GM12892 (cell line): ENCODE measurements around the gene CCR5AS.

Source experiments
- DNase-seq: peaks from one replicate; pipeline ENCODE4 v3.0.0; 2011; ENCODE audit not compliant: insufficient read length
- FAIRE-seq: peaks from 2 replicates; lab custom pipeline; 2011; peaks lifted over from hg19 to GRCh38; lab: Jason Lieb, UNC
- POLR2A ChIP-seq: IDR thresholded peaks from 2 replicates; pipeline ENCODE4 v1.6.1; 2011; ENCODE audit warnings: low read depth, low read length, control low read depth
- POLR2AphosphoS5 ChIP-seq: IDR thresholded peaks from 2 replicates; pipeline ENCODE4 v1.6.1; 2011; ENCODE audit warnings: low read depth, low read length, control low read depth
- TAF1 ChIP-seq: IDR thresholded peaks from 2 replicates; pipeline ENCODE4 v1.6.1; 2011; ENCODE audit warnings: low read depth, mild to moderate bottlenecking, control low read depth, low read length, borderline replicate concordance

The CCR5AS gene

DNA sequence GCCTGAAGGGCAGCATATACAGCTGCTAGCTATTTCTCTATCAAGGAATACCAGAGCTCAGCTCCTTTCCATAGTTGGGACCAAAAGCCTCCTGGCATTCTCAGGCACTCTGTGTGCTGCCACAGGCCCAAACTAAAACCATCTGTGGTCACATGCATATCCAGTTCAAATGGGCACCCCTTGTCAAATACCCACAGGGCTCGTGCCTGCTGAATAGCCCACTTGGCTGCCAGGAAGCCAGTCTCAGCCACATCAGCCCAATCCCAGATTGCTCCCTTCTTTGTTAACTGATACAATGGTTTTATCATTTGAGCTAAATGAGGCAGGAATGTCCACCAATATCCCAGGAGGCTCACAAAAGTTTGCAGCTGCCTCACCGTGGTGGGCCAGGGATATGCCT is 14.1 kb upstream of the CCR5AS start:
- TF ChIP-seq POLR2AphosphoS5 (no peak), TAF1 (no peak), POLR2A (no peak)

DNA sequence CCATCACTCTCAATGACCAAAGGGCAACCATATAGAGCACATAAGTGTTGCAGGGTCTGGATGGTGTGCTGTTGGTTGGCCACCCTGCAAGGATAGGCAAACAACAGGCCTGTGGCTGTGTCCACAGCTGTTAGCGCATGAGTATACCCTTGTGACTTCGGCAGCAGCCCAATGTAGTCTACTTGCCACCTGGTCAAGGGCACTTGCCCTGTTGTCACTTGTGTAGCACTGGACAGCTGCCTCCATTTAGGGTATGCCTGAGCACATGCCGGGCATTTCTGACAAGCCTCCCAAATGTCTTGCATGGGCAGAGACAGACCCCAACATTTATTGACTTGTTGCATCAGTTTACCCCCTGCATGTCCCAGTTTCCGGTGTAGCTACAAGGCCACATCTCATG is 12.9 kb upstream of the CCR5AS start:
- no peak for DNase-seq
- no peak for TF ChIP-seq POLR2A
- no peak for TF ChIP-seq POLR2AphosphoS5
- TF ChIP-seq TAF1: no peak
- FAIRE-seq: no peak

More for the DNA sequence above, 14.1 kb upstream of the CCR5AS start:
- DNase-seq (no peak), FAIRE-seq (no peak)

DNA sequence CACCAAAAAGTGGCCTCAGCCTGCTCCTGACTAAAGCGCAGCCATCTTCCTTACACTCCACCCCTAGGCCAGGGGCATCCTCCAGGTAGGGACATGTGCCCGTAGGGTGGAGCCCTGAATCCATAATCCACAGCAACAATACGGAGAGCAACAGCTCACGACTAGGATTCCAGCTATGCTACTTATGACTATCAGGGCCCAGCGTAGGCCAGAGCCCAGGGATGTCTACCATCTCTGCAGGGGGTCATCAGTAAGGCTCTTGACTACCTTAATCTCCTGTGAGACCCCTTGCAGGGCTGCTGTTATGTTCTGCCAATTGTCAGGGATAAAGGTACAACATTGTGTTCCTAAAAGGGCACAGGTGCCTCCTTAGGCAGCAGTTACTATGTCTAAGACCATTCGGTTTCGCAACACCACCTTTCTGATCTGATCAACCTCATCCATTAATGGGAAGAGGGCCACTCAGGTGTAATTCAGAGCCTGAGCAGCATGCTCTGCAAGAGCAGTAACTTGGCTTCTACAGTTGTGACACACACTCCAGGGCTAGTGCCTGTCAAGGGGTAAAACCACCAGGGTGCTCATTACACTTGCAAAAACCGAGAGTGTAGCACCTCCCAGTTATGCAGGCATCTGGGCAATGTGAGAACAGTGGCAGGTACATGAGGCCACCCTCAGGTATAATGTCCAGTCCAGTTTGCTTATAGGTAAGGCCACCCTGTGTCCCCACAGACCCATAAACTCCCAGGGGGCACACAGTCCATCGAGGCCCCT is 11.2 kb upstream of the CCR5AS start:
- TF ChIP-seq TAF1 (no peak), POLR2AphosphoS5 (no peak), POLR2A (no peak)
- no peak for DNase-seq
- FAIRE-seq: no peak

DNA sequence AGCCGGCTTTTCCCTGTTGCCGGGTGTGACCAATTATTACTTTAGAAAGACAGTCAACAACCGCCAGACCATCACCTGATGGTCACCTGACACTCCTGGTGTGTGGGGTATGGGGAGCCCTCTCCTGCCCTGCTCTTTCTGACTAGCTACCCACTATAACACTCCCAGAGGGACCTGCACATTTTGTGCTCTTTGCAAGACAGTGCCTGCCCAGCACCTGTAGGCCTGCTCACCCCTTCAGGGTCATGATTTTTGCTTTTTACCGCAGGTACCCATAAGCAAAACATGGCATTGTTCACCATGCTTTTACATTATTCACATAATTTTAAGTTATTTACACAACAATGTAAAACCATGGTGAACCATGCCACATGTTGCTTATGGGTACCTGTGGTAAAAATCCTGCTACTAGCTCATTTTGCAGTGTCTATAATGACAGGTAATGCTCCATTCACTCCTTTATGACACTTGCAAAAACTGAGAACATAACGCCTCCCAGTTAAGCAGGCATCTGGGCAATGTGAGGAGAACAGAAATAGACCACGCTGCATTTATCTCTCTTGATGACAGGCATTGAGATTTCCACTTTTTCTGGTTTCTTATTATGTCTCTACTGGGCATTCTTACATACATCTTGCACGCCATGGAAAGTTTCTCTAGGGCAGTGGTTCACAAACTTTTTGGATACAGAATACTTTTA is 10.1 kb upstream of the CCR5AS start:
- TF ChIP-seq POLR2A: no peak
- TF ChIP-seq POLR2AphosphoS5: no peak
- no peak for TF ChIP-seq TAF1
- FAIRE-seq: no peak
- DNase-seq: no peak

DNA sequence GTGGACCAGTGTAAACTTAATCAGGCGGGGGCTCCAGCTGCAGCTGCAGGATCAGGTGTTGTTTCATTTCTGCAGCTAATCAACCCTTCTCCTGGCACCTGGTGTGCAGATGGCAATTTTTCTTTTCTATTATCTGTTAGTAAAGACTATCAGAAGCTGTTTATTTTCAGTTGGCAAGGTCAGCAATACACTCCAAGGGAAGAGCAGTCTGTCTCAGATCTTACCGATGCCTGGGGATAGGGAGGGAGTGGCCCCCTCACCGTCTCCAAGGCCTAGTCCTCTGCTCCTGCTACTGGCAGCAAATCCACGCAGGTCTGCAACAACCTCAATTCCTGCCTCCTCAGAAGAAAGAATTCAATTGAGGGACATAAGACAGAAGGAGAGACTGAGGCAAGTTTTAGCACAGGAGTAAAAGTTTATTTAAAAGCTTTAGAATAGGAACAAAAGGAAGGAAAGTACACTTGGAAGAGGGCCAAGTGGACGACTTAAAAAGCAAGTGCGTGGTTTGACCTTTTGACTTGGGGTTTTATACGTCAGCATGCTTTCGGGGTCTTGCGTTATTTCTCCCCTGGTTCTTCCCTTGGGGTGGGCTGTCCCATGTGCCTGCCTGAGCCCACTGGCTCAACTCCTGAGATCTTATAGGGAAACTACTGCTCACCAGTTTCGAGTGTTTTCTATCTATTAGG is 9.4 kb upstream of the CCR5AS start:
- TF ChIP-seq TAF1 (no peak), POLR2A (no peak)
- FAIRE-seq (no peak), DNase-seq (no peak)

DNA sequence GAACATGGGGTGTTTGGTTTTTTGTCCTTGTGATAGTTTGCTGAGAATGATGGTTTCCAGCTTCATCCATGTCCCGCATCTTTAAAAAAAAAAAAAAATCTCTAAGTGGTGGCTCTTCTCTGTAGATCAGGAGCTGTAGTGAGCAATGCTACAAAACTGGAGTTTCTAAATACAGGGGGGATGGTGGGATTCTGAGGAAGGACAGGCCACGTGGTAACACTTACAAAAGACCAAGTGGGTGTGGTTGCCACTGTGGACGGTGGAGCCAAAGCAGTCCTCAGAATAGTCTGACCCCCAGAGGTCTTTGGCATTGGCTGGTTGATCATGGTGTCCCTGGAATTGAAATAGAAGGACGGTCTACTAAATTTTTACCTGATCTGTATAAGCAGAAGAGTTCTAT is 7.9 kb upstream of the CCR5AS start:
- no peak for FAIRE-seq
- TF ChIP-seq POLR2A (no peak), POLR2AphosphoS5 (no peak), TAF1 (no peak)
- DNase-seq: no peak

DNA sequence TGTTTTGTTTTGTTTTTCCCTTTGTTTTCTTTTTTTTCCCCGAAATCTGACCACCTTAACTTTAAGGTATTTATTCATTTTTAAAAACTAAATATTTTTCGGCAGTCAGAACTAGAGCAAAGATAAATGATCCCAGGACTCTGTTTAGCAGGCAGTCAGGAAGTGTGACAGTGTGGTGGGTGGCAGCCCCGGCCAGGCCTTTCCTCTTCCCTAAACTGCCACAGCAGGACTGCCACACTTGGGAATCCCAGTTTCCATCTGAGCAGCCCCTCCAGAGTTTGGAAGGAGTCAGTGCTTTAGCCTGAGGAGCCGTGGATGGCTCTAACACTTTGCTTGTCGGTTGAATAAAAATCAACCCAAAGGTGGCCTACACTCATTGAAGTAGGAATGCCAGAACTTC is 7.1 kb upstream of the CCR5AS start:
- TF ChIP-seq POLR2A: no peak
- TF ChIP-seq TAF1: no peak
- no peak for DNase-seq
- FAIRE-seq: no peak

DNA sequence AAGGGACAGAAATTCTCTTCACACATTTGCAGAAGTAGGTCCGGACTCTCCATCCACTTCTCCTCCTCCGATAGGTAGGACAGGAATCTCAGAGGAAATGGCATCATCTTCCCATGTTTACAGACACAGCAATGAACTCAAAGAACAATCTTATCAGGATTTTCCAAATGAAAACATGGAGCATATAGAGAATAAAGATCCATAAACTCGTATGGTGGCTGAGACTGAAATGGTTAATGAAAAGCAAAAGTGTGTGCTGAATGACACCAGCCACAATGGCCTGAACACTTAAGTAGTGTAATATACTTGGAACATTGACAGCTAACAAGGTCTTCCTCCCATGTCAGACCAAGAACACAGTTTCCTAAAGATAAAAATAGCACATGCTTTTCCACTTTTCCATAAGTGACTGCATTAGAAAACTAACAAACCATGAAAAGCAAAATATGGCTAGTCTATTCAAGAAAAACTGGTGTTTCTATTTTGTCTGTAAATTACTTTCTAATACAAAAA is 6.0 kb upstream of the CCR5AS start:
- no peak for DNase-seq
- FAIRE-seq: no peak
- TF ChIP-seq TAF1 (no peak), POLR2A (no peak), POLR2AphosphoS5 (no peak)

DNA sequence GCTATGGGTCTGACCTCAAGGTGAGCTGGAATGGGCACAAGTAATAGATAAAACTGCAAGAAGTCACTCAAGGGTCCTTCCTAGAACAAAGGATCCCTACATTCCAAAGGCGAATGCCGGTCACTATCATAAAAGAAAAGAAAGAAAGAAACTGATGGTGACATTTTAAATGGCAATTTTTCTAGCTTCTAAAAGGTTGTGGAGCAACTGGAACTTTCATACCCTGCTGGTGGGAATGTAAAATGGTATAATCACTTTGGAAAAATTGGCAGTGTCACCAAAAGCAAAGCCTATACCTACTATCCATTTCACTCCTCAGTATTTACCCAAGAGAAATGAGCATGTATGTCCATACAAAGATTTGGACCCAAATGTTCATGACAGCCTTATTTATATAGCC is 4.4 kb upstream of the CCR5AS start:
- no peak for TF ChIP-seq POLR2AphosphoS5
- TF ChIP-seq TAF1: no peak
- no peak for TF ChIP-seq POLR2A
- DNase-seq (no peak), FAIRE-seq (no peak)

DNA sequence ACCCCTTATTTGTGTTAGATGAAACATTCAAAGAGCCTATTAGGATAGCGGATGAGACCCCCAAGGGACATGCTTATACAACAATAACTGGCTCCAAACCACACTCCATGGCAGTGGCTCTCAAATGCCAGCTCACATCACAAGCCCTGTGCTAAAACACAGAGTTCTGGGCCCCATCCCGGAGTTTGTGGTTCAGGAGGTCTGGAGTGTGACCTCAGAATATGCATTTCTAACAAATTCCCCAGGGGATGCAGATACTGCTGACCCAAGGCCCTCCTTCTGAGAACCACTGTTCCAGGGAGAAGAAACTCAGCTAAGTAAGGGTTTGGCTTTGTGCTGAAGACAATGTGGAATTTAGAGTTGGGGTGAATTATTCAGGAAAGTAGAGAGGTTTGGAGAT is 3.8 kb upstream of the CCR5AS start:
- DNase-seq (no peak), FAIRE-seq (no peak)
- TF ChIP-seq POLR2A (no peak), POLR2AphosphoS5 (no peak), TAF1 (no peak)

DNA sequence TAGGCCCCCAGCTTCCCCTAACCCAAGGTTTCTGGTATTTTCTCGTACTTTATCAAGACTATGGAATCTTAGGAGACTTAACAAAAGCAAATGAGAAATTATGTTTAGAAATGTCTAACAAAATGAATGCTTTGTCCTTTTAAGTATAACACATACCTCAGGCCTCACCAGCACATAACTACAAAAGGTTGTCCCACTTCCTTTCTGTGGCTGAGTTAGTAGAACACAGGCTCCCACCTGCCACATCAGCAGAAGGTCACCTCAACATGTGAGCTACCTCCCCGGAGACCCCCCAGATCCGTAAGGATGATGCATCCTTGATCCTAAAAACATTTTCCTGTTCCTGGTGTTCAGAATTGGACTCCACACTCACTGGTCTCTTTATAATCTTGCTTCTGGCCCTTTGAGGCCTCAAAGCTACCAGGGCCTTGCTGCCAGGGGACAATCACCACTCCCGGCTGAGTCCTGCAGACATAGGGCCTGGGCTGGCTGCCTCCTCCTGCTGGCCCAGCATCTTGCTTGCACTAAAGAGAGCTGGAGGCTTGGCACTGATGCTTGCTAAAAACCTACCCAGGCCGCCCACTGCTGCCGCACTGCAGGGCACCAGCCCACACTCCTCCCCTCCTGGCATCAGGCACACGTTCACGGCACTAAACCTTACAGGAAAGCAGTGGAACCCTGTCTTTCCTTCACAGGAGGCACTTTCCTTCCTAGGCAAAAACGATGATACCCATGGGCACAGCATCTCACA is 3.0 kb upstream of the CCR5AS start:
- TF ChIP-seq TAF1: no peak
- TF ChIP-seq POLR2A: no peak
- no peak for TF ChIP-seq POLR2AphosphoS5
- no peak for FAIRE-seq
- DNase-seq: no peak

DNA sequence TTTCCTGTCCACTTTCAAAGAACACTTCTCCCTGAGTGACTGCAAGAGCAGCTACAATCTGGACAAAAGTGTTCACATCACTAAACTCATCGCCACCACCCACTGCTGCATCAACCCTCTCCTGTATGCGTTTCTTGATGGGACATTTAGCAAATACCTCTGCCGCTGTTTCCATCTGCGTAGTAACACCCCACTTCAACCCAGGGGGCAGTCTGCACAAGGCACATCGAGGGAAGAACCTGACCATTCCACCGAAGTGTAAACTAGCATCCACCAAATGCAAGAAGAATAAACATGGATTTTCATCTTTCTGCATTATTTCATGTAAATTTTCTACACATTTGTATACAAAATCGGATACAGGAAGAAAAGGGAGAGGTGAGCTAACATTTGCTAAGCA is 2.0 kb upstream of the CCR5AS start:
- TF ChIP-seq POLR2AphosphoS5: no peak
- TF ChIP-seq TAF1: no peak
- TF ChIP-seq POLR2A: no peak
- FAIRE-seq: no peak

More for the DNA sequence above, 2.0 kb upstream of the CCR5AS start:
- no peak for DNase-seq
